Suprapubic skin (tissue), 4 donors: Measurements from ENCODE around the gene C15orf39. TPM values are rescaled to one million over a fixed set of nuclear protein-coding genes. Genes with fewer than 3 reads are reported as not detected.

ENCODE experiments used
- DNase-seq, 2 donors: peaks; one replicate each; pipeline ENCODE4 v3.0.0-alpha.2; 2019; ENCODE audit warnings: low spot score in 2 of 2
- H3K27ac ChIP-seq: fragments of 200-600 bp; sonication (generic); one replicate; pipeline ENCODE4 v1.5.1; 2019
- H3K27me3 ChIP-seq: fragments of 200-600 bp; sonication (generic); one replicate; pipeline ENCODE4 v1.5.1; 2019
- H3K36me3 ChIP-seq: fragments of 200-600 bp; sonication (generic); one replicate; pipeline ENCODE4 v1.5.1; 2019
- H3K4me1 ChIP-seq: fragments of 200-600 bp; sonication (generic); one replicate; pipeline ENCODE4 v1.5.1; 2019
- H3K4me3 ChIP-seq: fragments of 200-600 bp; sonication (generic); one replicate; pipeline ENCODE4 v1.5.1; 2019; ENCODE audit warnings: mild to moderate bottlenecking
- H3K9me3 ChIP-seq: fragments of 200-600 bp; sonication (generic); one replicate; pipeline ENCODE4 v1.5.1; 2019
- EP300 ChIP-seq: sonication (generic); formaldehyde crosslinking; IDR thresholded peaks from one replicate; pipeline ENCODE4 v1.6.1; 2017; ENCODE audit warnings: antibody characterized with exemption
- POLR2A ChIP-seq, 2 donors: fragments of 450-650 bp; IDR thresholded peaks; one replicate each; pipeline ENCODE4 v1.6.1; 2017; ENCODE audit warnings: antibody characterized with exemption in 2 of 2, mild to moderate bottlenecking in 2 of 2, moderate library complexity in 2 of 2
- POLR2AphosphoS5 ChIP-seq, 3 donors: sonication (generic); formaldehyde crosslinking; IDR thresholded peaks; one replicate each; pipeline ENCODE4 v1.6.1; 2017; ENCODE audit warnings: antibody characterized with exemption in 3 of 3
- WGBS: methylation state at CpG from one replicate; pipeline ENCODE4 v1.1.5; 2018; 5-methylcytosine and 5-hydroxymethylcytosine counted together
- total RNA-seq, 4 donors: library from RNA; depleted of rRNA; stranded (reverse); fragments of >200 nt; gene quantifications; one replicate each; pipeline ENCODE4 v1.1.0, GENCODE V29; 2016
- TF ChIP-seq, protein P1 (sequence below), 2 donors: fragments of 200-600 bp in 1 of 2; fragments of 450-650 bp in 1 of 2; sonication (generic) in 1 of 2; IDR thresholded peaks; one replicate each; pipeline ENCODE4 v1.5.1; 2016 to 2019; ENCODE audit warnings: antibody characterized with exemption in 2 of 2, mild to moderate bottlenecking in 1 of 2, moderate library complexity in 1 of 2

The C15orf39 gene
- total RNA-seq, 4 donors from 2014 or later: 33.0 to 35.2 (median 33.3) TPM

DNA sequence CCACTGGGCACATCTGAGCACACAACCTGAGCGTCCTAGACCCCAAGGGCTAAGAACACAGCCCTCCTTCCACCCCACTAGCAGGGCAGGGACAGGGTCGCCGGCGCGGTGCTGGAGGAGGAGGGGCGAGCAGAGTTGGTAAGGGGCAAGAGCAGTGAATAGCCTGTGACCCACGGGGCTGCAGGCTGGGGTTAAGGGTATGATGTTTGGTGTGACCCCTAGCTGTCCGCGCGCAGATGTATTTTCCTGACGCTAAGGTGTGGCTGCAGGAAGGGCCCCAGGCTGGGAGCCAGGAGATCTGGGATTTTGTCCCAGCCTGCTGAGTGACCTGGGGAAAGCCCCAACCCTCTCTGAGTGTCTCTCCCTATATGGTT lies 1.3 kb upstream of the C15orf39 start:
- Histone ChIP-seq H3K4me3 (peak overlapping the region; percentile 89), H3K36me3 (no peaks in the 10 kb centered on the region), H3K9me3 (no peaks in the 10 kb centered on the region), H3K27me3 (no peaks in the 10 kb centered on the region), H3K4me1 (peaks cover 62% of the 10 kb centered on the region), H3K27ac (peak overlapping the region; percentile 97)
- WGBS: 56% methylated on average over 9 of the region's 11 CpGs
- no peak for DNase-seq
- TF ChIP-seq, protein P1, sequence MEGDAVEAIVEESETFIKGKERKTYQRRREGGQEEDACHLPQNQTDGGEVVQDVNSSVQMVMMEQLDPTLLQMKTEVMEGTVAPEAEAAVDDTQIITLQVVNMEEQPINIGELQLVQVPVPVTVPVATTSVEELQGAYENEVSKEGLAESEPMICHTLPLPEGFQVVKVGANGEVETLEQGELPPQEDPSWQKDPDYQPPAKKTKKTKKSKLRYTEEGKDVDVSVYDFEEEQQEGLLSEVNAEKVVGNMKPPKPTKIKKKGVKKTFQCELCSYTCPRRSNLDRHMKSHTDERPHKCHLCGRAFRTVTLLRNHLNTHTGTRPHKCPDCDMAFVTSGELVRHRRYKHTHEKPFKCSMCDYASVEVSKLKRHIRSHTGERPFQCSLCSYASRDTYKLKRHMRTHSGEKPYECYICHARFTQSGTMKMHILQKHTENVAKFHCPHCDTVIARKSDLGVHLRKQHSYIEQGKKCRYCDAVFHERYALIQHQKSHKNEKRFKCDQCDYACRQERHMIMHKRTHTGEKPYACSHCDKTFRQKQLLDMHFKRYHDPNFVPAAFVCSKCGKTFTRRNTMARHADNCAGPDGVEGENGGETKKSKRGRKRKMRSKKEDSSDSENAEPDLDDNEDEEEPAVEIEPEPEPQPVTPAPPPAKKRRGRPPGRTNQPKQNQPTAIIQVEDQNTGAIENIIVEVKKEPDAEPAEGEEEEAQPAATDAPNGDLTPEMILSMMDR (IDR thresholded peaks at IDR 0.05): no peak

DNA sequence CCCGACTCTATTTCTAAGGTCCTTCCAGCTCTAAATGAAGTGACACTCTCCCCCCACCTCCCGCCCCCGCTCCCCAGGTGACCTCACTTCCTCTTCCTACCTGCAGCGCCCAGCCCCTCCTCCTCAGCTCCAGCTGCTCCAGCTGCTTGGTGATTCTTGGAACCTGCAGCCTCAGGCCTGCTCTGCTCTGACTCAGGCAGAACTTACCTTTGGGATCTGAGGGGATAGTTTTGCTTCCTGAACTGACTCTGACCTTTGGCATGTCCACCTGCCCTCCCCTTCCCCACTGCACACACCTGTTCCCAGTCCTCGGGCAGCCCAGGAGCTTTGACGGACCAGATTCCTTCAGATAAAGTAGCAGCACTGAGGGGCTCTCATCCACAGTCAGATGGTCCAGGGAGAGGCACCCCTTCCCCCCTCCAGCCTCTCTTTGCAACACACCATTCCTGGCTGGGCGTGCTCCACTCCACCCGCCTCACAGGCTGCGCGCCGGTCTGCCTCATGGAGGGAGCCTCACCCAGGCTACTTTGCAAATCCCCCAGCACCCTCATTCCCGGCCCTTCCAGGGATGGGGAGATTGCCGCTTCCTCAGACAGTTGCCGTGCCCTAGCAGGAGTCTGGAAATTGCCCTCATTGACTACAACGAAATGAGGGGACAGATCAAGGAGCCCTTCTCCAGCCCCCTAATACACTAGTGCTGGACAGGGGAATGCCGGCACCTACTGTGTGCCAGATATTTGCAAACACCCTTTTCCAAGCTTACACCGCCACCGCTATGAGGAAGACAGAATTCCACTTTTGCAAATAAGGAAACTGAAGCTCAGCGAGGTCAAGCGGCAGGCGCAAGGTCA lies 692 bp upstream of the C15orf39 start:
- Histone ChIP-seq H3K9me3 (no peaks in the 10 kb centered on the region), H3K4me1 (peaks cover 60% of the 10 kb centered on the region), H3K36me3 (peaks cover 4% of the 10 kb centered on the region), H3K27me3 (no peaks in the 10 kb centered on the region), H3K27ac (peak overlapping the region; percentile 97), H3K4me3 (peak overlapping the region; percentile 89)
- WGBS: 9% methylated on average over 16 of the region's 21 CpGs
- TF ChIP-seq, protein P1 (IDR thresholded peaks at IDR 0.05): no peak
- TF ChIP-seq POLR2AphosphoS5 (IDR thresholded peaks at IDR 0.05) (no peak), POLR2A (IDR thresholded peaks at IDR 0.05) (no peak)
- no peak for DNase-seq

DNA sequence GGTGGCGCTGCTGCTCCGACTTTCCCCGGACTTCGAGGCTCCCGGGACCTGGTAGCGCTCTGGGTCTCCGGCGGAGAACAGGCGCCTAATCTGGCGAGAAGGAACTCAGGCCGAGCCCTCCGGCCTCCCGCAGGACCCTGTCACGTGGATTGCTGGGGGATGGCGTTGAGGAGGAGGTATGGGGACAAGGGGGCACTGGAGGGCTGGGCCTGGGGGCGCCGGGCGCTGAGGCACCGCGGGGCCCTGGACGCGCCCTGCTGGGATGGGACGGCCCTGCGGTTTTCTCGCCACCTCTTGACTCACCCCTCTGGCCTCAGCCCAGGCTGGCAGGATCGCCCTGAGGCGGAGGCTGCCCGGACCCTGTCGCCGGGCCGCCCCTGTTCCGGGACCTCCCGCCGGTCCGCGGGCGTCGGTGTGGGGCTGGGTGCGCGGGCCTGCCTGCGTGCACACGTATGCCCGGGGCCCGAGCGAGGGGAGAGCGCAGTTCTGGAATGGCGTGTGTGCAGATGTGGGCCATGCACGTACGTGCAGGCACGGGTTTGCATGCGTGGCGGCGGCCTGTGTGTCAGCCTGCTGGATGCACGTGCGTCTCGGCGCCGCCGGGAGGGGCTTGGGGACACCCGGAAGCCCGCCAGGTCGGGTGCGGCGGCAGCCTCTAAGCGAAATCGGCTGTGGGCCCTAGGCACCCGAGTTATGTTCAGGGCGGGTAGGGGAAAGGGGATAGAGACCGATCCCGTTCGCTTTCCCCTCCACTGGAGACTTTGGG lies 752 bp downstream of the C15orf39 start:
- Histone ChIP-seq H3K9me3 (no peaks in the 10 kb centered on the region), H3K27ac (peak overlapping the region; percentile 97), H3K4me1 (peaks cover 62% of the 10 kb centered on the region), H3K4me3 (peak overlapping the region; percentile 89), H3K36me3 (peaks cover 19% of the 10 kb centered on the region), H3K27me3 (no peaks in the 10 kb centered on the region)
- peak in 1 of 3 donors; percentile 67 for TF ChIP-seq POLR2AphosphoS5 (IDR thresholded peaks at IDR 0.05)
- no peak for TF ChIP-seq EP300
- TF ChIP-seq, protein P1 (IDR thresholded peaks at IDR 0.05): peak in 1 of 2 donors; percentile 6
- peak in 1 of 2 donors; percentile 28 for TF ChIP-seq POLR2A (IDR thresholded peaks at IDR 0.05)
- peak; percentile 89 to 94 for DNase-seq
- 0% methylated on average over 22 of the region's 71 CpGs for WGBS

DNA sequence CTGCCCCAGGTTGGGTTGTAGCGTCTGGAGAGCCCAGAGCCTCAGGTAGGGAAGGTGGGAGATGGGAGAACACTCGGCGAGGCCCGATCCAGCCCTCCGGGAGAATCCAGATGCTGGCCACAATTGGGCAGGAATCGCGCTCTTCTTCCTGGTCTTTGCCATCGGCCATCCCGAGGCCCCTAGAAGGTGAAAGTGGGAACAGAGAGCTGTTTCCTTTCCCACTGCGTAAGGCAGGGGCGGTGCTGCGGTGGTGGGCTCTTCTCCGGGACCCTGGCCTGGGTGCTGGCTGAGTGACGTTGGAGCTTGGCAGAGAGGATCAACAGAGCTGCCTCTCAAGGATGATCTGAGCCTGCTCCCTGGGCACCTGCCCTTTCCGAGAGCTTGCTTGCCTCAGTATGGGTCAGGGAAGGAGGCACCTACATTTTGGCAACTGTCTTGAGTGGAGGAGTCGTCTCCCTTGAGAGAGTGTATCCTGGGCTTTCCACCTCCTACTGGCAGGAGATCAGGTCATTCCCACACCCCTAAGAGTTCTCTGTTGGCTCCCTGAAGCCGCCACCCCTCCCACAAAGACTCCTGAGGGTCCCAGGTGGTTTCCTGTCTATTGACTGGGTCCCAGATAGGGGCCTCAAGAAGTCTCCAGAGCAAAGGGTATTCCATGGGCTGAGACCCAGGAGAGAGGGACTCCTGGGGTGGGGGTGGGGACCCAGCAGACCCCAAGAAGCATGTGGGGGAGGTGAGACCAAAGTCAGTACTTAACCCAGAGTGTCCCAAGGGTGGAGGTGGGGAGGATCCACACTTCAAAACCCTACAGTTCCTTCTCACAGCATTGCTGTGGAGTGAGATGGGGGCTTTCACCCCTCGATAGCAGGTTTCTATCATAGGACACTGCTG lies 1.6 kb downstream of the C15orf39 start:
- DNase-seq: no peak
- TF ChIP-seq POLR2A (IDR thresholded peaks at IDR 0.05): no peak
- TF ChIP-seq, protein P1 (IDR thresholded peaks at IDR 0.05): no peak
- TF ChIP-seq POLR2AphosphoS5 (IDR thresholded peaks at IDR 0.05): no peak
- no peak for TF ChIP-seq EP300
- H3K36me3 ChIP-seq: peaks cover 27% of the 10 kb centered on the region
- peak overlapping the region; percentile 89 for H3K4me3 ChIP-seq
- 8% methylated on average over 16 of the region's 18 CpGs for WGBS
- H3K4me1 ChIP-seq: peaks cover 64% of the 10 kb centered on the region
- no peaks in the 10 kb centered on the region for H3K9me3 ChIP-seq
- no peaks in the 10 kb centered on the region for H3K27me3 ChIP-seq
- H3K27ac ChIP-seq: peak overlapping the region; percentile 97
